GM23338 (cell line): ENCODE measurements around the gene SPINT1. TPM values are rescaled to one million over a fixed set of nuclear protein-coding genes. Genes with fewer than 3 reads are reported as not detected.

Source experiments
- ATAC-seq: fragments of 200-7000 bp; cut with Tn5 transposase; 3 replicates; pipeline ENCODE4 v1.9.1; 2020
- DNase-seq: peaks from one replicate; pipeline ENCODE4 v3.0.0-alpha.2; 2015; ENCODE audit warnings: low spot score
- H2AFZ ChIP-seq: fragments of 200-600 bp; sonication (generic); 2 replicates; pipeline ENCODE4 v1.8.0; 2016; ENCODE audit warnings: antibody characterized with exemption, mild to moderate bottlenecking, moderate library complexity
- H3F3A ChIP-seq: fragments of 200-600 bp; sonication (generic); replicated peaks from 2 replicates; pipeline ENCODE4 v1.8.0; 2017; ENCODE audit warnings: antibody characterized with exemption, mixed run types, low read depth
- H3K27ac ChIP-seq: fragments of 200-600 bp; sonication (generic); 2 replicates; pipeline ENCODE4 v1.6.1; 2016; ENCODE audit warnings: low read depth
- H3K27me3 ChIP-seq: fragments of 200-600 bp; sonication (generic); 2 replicates; pipeline ENCODE4 v1.8.0; 2016; ENCODE audit warnings: mild to moderate bottlenecking, mixed run types, moderate library complexity; ENCODE audit not compliant: insufficient read depth
- H3K36me3 ChIP-seq: fragments of 200-600 bp; sonication (generic); 2 replicates; pipeline ENCODE4 v1.8.0; 2016; ENCODE audit warnings: mild to moderate bottlenecking; ENCODE audit not compliant: insufficient read depth
- H3K4me1 ChIP-seq: fragments of 200-600 bp; sonication (generic); 2 replicates; pipeline ENCODE4 v1.8.0; 2016; ENCODE audit warnings: mild to moderate bottlenecking, moderate library complexity; ENCODE audit not compliant: insufficient read depth
- H3K4me2 ChIP-seq: fragments of 200-600 bp; sonication (generic); 2 replicates; pipeline ENCODE4 v1.7.1; 2017; ENCODE audit warnings: mixed run types
- H3K4me3 ChIP-seq: fragments of 200-600 bp; sonication (generic); 2 replicates; pipeline ENCODE4 v1.6.1; 2016; ENCODE audit warnings: mixed run types
- H3K79me2 ChIP-seq: fragments of 200-600 bp; sonication (generic); replicated peaks from 2 replicates; pipeline ENCODE4 v1.8.0; 2017; ENCODE audit warnings: mild to moderate bottlenecking; ENCODE audit not compliant: insufficient read depth
- H3K9me2 ChIP-seq: fragments of 200-600 bp; sonication (generic); 2 replicates; pipeline ENCODE4 v1.8.0; 2017; ENCODE audit not compliant: insufficient read depth
- H4K20me1 ChIP-seq: fragments of 200-600 bp; sonication (generic); replicated peaks from 2 replicates; pipeline ENCODE4 v1.8.0; 2017; ENCODE audit warnings: mild to moderate bottlenecking; ENCODE audit not compliant: insufficient read depth
- H3K27ac Mint-ChIP-seq: 2 replicates; pipeline ENCODE4 v1.8.0; 2020; ENCODE audit warnings: inconsistent platforms, mild to moderate bottlenecking, moderate library complexity, mixed read lengths
- H3K27me3 Mint-ChIP-seq: 3 replicates; pipeline ENCODE4 v1.8.0; 2022; ENCODE audit warnings: low read depth, mild to moderate bottlenecking, moderate library complexity, mixed read lengths, inconsistent platforms; ENCODE audit not compliant: insufficient read depth, poor library complexity
- H3K36me3 Mint-ChIP-seq: 3 replicates; pipeline ENCODE4 v1.8.0; 2021; ENCODE audit warnings: low read depth, mild to moderate bottlenecking, inconsistent platforms, moderate library complexity, mixed read lengths
- H3K4me1 Mint-ChIP-seq: 3 replicates; pipeline ENCODE4 v1.8.0; 2020; ENCODE audit warnings: mild to moderate bottlenecking, inconsistent platforms, mixed read lengths
- H3K4me3 Mint-ChIP-seq: 3 replicates; pipeline ENCODE4 v1.8.0; 2021; ENCODE audit warnings: moderate library complexity, mild to moderate bottlenecking, inconsistent platforms, mixed read lengths
- H3K9me3 Mint-ChIP-seq: 3 replicates; pipeline ENCODE4 v1.8.0; 2020; ENCODE audit warnings: moderate library complexity, mild to moderate bottlenecking, inconsistent platforms, mixed read lengths
- EZH2phosphoT487 ChIP-seq: fragments of 200-600 bp; sonication (generic); IDR thresholded peaks from one replicate; pipeline ENCODE4 v1.8.1; 2018; ENCODE audit warnings: antibody characterized with exemption; ENCODE audit not compliant: unreplicated experiment
- JUNB ChIP-seq: IDR thresholded peaks from one replicate; pipeline ENCODE4 v1.6.1; 2016; ENCODE audit warnings: antibody characterized with exemption; ENCODE audit not compliant: unreplicated experiment
- ZNF114 ChIP-seq: fragments of 250-450 bp; sonication (Bioruptor Pico); IDR thresholded peaks from 2 replicates; pipeline ENCODE4 v1.5.0; 2020; ENCODE audit warnings: mild to moderate bottlenecking, moderate library complexity
- ZNF331 ChIP-seq: fragments of 250-450 bp; sonication (Bioruptor Pico); IDR thresholded peaks from 2 replicates; pipeline ENCODE4 v1.5.0; 2020; ENCODE audit warnings: low read depth, mild to moderate bottlenecking, moderate library complexity
- polyA plus RNA-seq: library from polyadenylated mRNA; unstranded; fragments of >200 nt; fragmentation: Nextera tagmentation; extraction: Ambion mirVana; gene quantifications from 2 replicates; pipeline ENCODE4 v1.2.1, GENCODE V29; 2016
- total RNA-seq: library from RNA; depleted of rRNA; stranded (reverse); fragments of >200 nt; shearing (Covaris generic); gene quantifications from 2 replicates; pipeline ENCODE4 v1.2.3, GENCODE V29; 2014
- TF ChIP-seq, protein P1 (sequence below): fragments of 250-450 bp; sonication (Bioruptor Pico); IDR thresholded peaks from 2 replicates; pipeline ENCODE4 v1.5.0; 2020; ENCODE audit warnings: mild to moderate bottlenecking, moderate library complexity
- TF ChIP-seq, protein P2 (sequence below): IDR thresholded peaks from 2 replicates; pipeline ENCODE4 v1.6.1; 2016; ENCODE audit warnings: antibody characterized with exemption
- TF ChIP-seq, protein P3 (sequence below): IDR thresholded peaks from one replicate; pipeline ENCODE4 v1.6.1; 2018; ENCODE audit warnings: antibody characterized with exemption; ENCODE audit not compliant: unreplicated experiment

The SPINT1 gene
- total and polyA plus RNA-seq, 2 experiments from 2014 or later: 41.3 to 253 TPM

- TF ChIP-seq, protein P1, sequence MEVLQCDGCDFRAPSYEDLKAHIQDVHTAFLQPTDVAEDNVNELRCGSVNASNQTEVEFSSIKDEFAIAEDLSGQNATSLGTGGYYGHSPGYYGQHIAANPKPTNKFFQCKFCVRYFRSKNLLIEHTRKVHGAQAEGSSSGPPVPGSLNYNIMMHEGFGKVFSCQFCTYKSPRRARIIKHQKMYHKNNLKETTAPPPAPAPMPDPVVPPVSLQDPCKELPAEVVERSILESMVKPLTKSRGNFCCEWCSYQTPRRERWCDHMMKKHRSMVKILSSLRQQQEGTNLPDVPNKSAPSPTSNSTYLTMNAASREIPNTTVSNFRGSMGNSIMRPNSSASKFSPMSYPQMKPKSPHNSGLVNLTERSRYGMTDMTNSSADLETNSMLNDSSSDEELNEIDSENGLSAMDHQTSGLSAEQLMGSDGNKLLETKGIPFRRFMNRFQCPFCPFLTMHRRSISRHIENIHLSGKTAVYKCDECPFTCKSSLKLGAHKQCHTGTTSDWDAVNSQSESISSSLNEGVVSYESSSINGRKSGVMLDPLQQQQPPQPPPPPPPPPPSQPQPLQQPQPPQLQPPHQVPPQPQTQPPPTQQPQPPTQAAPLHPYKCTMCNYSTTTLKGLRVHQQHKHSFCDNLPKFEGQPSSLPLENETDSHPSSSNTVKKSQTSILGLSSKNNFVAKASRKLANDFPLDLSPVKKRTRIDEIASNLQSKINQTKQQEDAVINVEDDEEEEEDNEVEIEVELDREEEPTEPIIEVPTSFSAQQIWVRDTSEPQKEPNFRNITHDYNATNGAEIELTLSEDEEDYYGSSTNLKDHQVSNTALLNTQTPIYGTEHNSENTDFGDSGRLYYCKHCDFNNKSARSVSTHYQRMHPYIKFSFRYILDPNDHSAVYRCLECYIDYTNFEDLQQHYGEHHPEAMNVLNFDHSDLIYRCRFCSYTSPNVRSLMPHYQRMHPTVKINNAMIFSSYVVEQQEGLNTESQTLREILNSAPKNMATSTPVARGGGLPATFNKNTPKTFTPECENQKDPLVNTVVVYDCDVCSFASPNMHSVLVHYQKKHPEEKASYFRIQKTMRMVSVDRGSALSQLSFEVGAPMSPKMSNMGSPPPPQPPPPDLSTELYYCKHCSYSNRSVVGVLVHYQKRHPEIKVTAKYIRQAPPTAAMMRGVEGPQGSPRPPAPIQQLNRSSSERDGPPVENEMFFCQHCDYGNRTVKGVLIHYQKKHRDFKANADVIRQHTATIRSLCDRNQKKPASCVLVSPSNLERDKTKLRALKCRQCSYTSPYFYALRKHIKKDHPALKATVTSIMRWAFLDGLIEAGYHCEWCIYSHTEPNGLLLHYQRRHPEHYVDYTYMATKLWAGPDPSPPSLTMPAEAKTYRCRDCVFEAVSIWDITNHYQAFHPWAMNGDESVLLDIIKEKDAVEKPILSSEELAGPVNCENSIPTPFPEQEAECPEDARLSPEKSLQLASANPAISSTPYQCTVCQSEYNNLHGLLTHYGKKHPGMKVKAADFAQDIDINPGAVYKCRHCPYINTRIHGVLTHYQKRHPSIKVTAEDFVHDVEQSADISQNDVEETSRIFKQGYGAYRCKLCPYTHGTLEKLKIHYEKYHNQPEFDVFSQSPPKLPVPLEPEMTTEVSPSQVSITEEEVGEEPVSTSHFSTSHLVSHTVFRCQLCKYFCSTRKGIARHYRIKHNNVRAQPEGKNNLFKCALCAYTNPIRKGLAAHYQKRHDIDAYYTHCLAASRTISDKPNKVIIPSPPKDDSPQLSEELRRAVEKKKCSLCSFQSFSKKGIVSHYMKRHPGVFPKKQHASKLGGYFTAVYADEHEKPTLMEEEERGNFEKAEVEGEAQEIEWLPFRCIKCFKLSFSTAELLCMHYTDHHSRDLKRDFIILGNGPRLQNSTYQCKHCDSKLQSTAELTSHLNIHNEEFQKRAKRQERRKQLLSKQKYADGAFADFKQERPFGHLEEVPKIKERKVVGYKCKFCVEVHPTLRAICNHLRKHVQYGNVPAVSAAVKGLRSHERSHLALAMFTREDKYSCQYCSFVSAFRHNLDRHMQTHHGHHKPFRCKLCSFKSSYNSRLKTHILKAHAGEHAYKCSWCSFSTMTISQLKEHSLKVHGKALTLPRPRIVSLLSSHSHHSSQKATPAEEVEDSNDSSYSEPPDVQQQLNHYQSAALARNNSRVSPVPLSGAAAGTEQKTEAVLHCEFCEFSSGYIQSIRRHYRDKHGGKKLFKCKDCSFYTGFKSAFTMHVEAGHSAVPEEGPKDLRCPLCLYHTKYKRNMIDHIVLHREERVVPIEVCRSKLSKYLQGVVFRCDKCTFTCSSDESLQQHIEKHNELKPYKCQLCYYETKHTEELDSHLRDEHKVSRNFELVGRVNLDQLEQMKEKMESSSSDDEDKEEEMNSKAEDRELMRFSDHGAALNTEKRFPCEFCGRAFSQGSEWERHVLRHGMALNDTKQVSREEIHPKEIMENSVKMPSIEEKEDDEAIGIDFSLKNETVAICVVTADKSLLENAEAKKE (CRISPR knock-in tag): no peak
- TF ChIP-seq, protein P2, sequence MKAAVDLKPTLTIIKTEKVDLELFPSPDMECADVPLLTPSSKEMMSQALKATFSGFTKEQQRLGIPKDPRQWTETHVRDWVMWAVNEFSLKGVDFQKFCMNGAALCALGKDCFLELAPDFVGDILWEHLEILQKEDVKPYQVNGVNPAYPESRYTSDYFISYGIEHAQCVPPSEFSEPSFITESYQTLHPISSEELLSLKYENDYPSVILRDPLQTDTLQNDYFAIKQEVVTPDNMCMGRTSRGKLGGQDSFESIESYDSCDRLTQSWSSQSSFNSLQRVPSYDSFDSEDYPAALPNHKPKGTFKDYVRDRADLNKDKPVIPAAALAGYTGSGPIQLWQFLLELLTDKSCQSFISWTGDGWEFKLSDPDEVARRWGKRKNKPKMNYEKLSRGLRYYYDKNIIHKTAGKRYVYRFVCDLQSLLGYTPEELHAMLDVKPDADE: no peak
- TF ChIP-seq JUNB (no peak), ZNF114 (no peak)
Measured at GRCh38 chr15:40850576-40851112, 6.8 kb downstream of the SPINT1 start (continued).

DNA sequence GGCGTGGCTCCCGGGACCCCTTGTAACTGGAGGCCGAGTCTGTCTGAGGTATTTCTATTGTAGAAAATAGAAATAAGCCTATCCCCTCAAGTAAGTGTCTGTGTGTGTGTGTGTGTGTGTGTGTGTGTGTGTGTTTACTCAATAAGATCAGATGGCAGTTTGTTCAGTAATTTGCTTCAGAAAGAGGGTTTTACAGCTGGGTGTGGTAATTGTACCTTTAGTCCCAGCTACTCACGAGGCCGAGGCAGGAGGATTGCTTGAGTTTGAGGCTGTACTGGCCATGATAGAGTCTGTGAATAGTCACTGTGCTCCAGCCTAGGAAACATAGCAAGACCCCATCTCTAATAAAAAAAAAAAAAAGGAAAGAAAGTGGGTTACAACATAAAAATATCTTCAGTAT lies 8.7 kb downstream of the SPINT1 start:
- H3K4me3 ChIP-seq: no peak overlapping the region
- H3K27ac Mint-ChIP-seq: no peak overlapping the region
- H3K9me2 ChIP-seq: no peaks in the 10 kb centered on the region
- DNase-seq (no peak), ATAC-seq (no peak)
- peaks cover 6% of the 10 kb centered on the region for H3F3A ChIP-seq
- no peaks in the 10 kb centered on the region for H3K9me3 Mint-ChIP-seq
- no peak overlapping the region for H2AFZ ChIP-seq
- H3K36me3 ChIP-seq: peaks cover 11% of the 10 kb centered on the region
- no peak overlapping the region for H3K4me3 Mint-ChIP-seq
- no peaks in the 10 kb centered on the region for H3K27me3 ChIP-seq
- peaks cover 19% of the 10 kb centered on the region for H4K20me1 ChIP-seq
- peaks cover 76% of the 10 kb centered on the region for H3K36me3 Mint-ChIP-seq
- H3K4me1 ChIP-seq: peaks cover 7% of the 10 kb centered on the region
- H3K79me2 ChIP-seq: peaks cover 43% of the 10 kb centered on the region
- H3K4me1 Mint-ChIP-seq: peaks cover 12% of the 10 kb centered on the region
- H3K27ac ChIP-seq: no peak overlapping the region
- no peak overlapping the region for H3K4me2 ChIP-seq
- peaks cover 6% of the 10 kb centered on the region for H3K27me3 Mint-ChIP-seq
- TF ChIP-seq EZH2phosphoT487 (no peak), ZNF331 (CRISPR knock-in tag) (no peak), ZNF114 (no peak)
- TF ChIP-seq, protein P2: no peak
- TF ChIP-seq, protein P3, sequence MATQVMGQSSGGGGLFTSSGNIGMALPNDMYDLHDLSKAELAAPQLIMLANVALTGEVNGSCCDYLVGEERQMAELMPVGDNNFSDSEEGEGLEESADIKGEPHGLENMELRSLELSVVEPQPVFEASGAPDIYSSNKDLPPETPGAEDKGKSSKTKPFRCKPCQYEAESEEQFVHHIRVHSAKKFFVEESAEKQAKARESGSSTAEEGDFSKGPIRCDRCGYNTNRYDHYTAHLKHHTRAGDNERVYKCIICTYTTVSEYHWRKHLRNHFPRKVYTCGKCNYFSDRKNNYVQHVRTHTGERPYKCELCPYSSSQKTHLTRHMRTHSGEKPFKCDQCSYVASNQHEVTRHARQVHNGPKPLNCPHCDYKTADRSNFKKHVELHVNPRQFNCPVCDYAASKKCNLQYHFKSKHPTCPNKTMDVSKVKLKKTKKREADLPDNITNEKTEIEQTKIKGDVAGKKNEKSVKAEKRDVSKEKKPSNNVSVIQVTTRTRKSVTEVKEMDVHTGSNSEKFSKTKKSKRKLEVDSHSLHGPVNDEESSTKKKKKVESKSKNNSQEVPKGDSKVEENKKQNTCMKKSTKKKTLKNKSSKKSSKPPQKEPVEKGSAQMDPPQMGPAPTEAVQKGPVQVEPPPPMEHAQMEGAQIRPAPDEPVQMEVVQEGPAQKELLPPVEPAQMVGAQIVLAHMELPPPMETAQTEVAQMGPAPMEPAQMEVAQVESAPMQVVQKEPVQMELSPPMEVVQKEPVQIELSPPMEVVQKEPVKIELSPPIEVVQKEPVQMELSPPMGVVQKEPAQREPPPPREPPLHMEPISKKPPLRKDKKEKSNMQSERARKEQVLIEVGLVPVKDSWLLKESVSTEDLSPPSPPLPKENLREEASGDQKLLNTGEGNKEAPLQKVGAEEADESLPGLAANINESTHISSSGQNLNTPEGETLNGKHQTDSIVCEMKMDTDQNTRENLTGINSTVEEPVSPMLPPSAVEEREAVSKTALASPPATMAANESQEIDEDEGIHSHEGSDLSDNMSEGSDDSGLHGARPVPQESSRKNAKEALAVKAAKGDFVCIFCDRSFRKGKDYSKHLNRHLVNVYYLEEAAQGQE: no peak
